Ascending aorta (tissue), 2 donors: ENCODE data around the gene CHST10. TPM values are rescaled to one million over a fixed set of nuclear protein-coding genes. Genes with fewer than 3 reads are reported as not detected.

Experiments
- DNase-seq, 2 donors: peaks; one replicate each; pipeline ENCODE4 v3.0.0-alpha.2; 2019; ENCODE audit warnings: low spot score in 2 of 2
- H3K27ac ChIP-seq, 2 donors: fragments of 200-600 bp; sonication (generic); one replicate each; pipeline ENCODE4 v1.5.1; 2016 to 2017; ENCODE audit warnings: mild to moderate bottlenecking in 1 of 2
- H3K27me3 ChIP-seq: fragments of 200-600 bp; sonication (generic); one replicate; pipeline ENCODE4 v1.5.1; 2017
- H3K36me3 ChIP-seq, 2 donors: fragments of 200-600 bp; sonication (generic); one replicate each; pipeline ENCODE4 v1.5.1; 2016
- H3K4me1 ChIP-seq, 2 donors: fragments of 200-600 bp; sonication (generic); one replicate each; pipeline ENCODE4 v1.5.1; 2016 to 2017; ENCODE audit warnings: mild to moderate bottlenecking in 1 of 2
- H3K4me3 ChIP-seq, 2 donors: fragments of 200-600 bp; sonication (generic); one replicate each; pipeline ENCODE4 v1.5.1; 2016 to 2017; ENCODE audit warnings: mild to moderate bottlenecking in 1 of 2
- H3K9me3 ChIP-seq, 2 donors: fragments of 200-600 bp; sonication (generic); one replicate each; pipeline ENCODE4 v1.5.1; 2016
- CTCF ChIP-seq, 3 experiments: fragments of 200-600 bp in 2 of 3; fragments of 450-650 bp in 1 of 3; sonication (generic) in 2 of 3; IDR thresholded peaks; one replicate each; pipeline ENCODE4 v1.5.1; 2016 to 2019; ENCODE audit warnings: antibody characterized with exemption in 3 of 3, mild to moderate bottlenecking in 1 of 3, moderate library complexity in 1 of 3
- intact Hi-C: fragments of 100-400 bp; cut with DNase I; formaldehyde crosslinking; loops from one replicate; pipeline ENCODE4 v1.15.1; 2023
- total RNA-seq: library from RNA; depleted of rRNA; stranded (reverse); fragments of >200 nt; gene quantifications from one replicate; pipeline ENCODE4 v1.1.0, GENCODE V29; 2016

Gene CHST10
- total RNA-seq, 1 donor from 2014 or later, result 4.9 TPM

- peak in 1 of 3 experiments; percentile 36 for TF ChIP-seq CTCF (IDR thresholded peaks at IDR 0.05)
- Histone ChIP-seq H3K9me3 (no peaks in the 10 kb centered on the region), H3K36me3 (no peaks in the 10 kb centered on the region), H3K4me1 (no peaks in the 10 kb centered on the region), H3K4me3 (no peak overlapping the region), H3K27me3 (no peaks in the 10 kb centered on the region), H3K27ac (no peak overlapping the region)
- DNase-seq, result no peak
- intact Hi-C loops, result no loop called here
Measured at GRCh38 chr2:100422320-100423055, 5.0 kb upstream of the CHST10 start.

GRCh38 chr2:100419915-100420314 lies 2.4 kb upstream of the CHST10 start:
- no peaks in the 10 kb centered on the region for H3K36me3 ChIP-seq
- DNase-seq, result no peak
- no peak overlapping the region for H3K4me3 ChIP-seq
- no peaks in the 10 kb centered on the region for H3K27me3 ChIP-seq
- H3K27ac ChIP-seq, result no peak overlapping the region
- intact Hi-C loops, result loop anchor here (5.0 to 10.0 kb wide), 2 partner anchors 142 to 585 kb away; partner anchors contain the start of genes PDCL3 and RPL31
- H3K9me3 ChIP-seq, result no peaks in the 10 kb centered on the region
- TF ChIP-seq CTCF (IDR thresholded peaks at IDR 0.05), result no peak
- peaks cover 0 to 6% of the 10 kb centered on the region in 2 donors for H3K4me1 ChIP-seq

- no peak for DNase-seq
- Histone ChIP-seq H3K36me3 (no peaks in the 10 kb centered on the region), H3K27me3 (no peaks in the 10 kb centered on the region), H3K27ac (no peak overlapping the region), H3K4me3 (no peak overlapping the region), H3K9me3 (no peaks in the 10 kb centered on the region), H3K4me1 (peaks cover 0 to 6% of the 10 kb centered on the region in 2 donors)
- intact Hi-C loops, result loop anchor here (5.0 to 10.0 kb wide), 2 partner anchors 144 to 586 kb away; partner anchors contain the start of genes PDCL3 and RPL31
- TF ChIP-seq CTCF (IDR thresholded peaks at IDR 0.05), result no peak
Measured at GRCh38 chr2:100418406-100418962, 1.0 kb upstream of the CHST10 start.

- no peak for TF ChIP-seq CTCF (IDR thresholded peaks at IDR 0.05)
- Histone ChIP-seq H3K4me1 (peaks cover 0 to 6% of the 10 kb centered on the region in 2 donors), H3K27ac (peak overlapping the region; percentile 66 to 75), H3K36me3 (no peaks in the 10 kb centered on the region), H3K4me3 (peak overlapping the region; percentile 83 to 84), H3K9me3 (no peaks in the 10 kb centered on the region), H3K27me3 (no peaks in the 10 kb centered on the region)
- intact Hi-C loops, result loop anchor here (5.0 to 10.0 kb wide), 2 partner anchors 145 to 587 kb away; partner anchors contain the start of genes PDCL3 and RPL31
- DNase-seq, result no peak
Measured at GRCh38 chr2:100417711-100418124, 250 bp upstream of the CHST10 start.

GRCh38 chr2:100416397-100416934 lies 1.0 kb downstream of the CHST10 start:
- Histone ChIP-seq H3K9me3 (no peaks in the 10 kb centered on the region), H3K4me3 (peak overlapping the region; percentile 83 to 84), H3K4me1 (peaks cover 0 to 6% of the 10 kb centered on the region in 2 donors), H3K36me3 (no peaks in the 10 kb centered on the region), H3K27ac (no peak overlapping the region), H3K27me3 (no peaks in the 10 kb centered on the region)
- no peak for DNase-seq
- intact Hi-C loops, result loop anchor here (5.0 to 10.0 kb wide), 2 partner anchors 146 to 588 kb away; partner anchors contain the start of genes PDCL3 and RPL31
- TF ChIP-seq CTCF (IDR thresholded peaks at IDR 0.05), result no peak
